HG03432 (cell line): ENCODE data around the gene CDK5RAP2.
"Not testable (repeated sequence)": the region's sequence is repeated elsewhere in the genome, so short reads cannot be mapped to it uniquely, and the experiment has no call there.

Experiments
- ATAC-seq: cut with Tn5 transposase; IDR thresholded peaks from one replicate; pipeline ENCODE4 v1.9.1; 2021; ENCODE audit warnings: mild to moderate bottlenecking, moderate library complexity; ENCODE audit not compliant: unreplicated experiment

The CDK5RAP2 gene

GRCh38 chr9:120475341-120475740 lies 104.6 kb downstream of the CDK5RAP2 start:
- ATAC-seq = no peak

GRCh38 chr9:120474591-120475243 lies 105.2 kb downstream of the CDK5RAP2 start:
- no peak for ATAC-seq

- no peak for ATAC-seq
Observed at GRCh38 chr9:120473608-120474007, 106.4 kb downstream of the CDK5RAP2 start.

GRCh38 chr9:120465685-120466407 lies 114.1 kb downstream of the CDK5RAP2 start:
- ATAC-seq = no peak

- no peak for ATAC-seq
Observed at GRCh38 chr9:120464887-120465421, 115.0 kb downstream of the CDK5RAP2 start.

- no peak for ATAC-seq
Observed at GRCh38 chr9:120464176-120464886, 115.6 kb downstream of the CDK5RAP2 start.

- ATAC-seq = no peak
Observed at GRCh38 chr9:120463765-120464164, 116.2 kb downstream of the CDK5RAP2 start.

- not testable (repeated sequence) for ATAC-seq
Observed at GRCh38 chr9:120461677-120462076, 118.3 kb downstream of the CDK5RAP2 start.

GRCh38 chr9:120456218-120456617 lies 123.7 kb downstream of the CDK5RAP2 start:
- ATAC-seq = no peak

GRCh38 chr9:120454467-120454866 lies 125.5 kb downstream of the CDK5RAP2 start:
- no peak for ATAC-seq

GRCh38 chr9:120453792-120454191 lies 126.2 kb downstream of the CDK5RAP2 start:
- no peak for ATAC-seq

GRCh38 chr9:120452631-120453030 lies 127.3 kb downstream of the CDK5RAP2 start:
- ATAC-seq = no peak

GRCh38 chr9:120450916-120451315 lies 129.1 kb downstream of the CDK5RAP2 start:
- ATAC-seq = no peak

GRCh38 chr9:120449566-120449965 lies 130.4 kb downstream of the CDK5RAP2 start:
- ATAC-seq = no peak

- no peak for ATAC-seq
Observed at GRCh38 chr9:120447959-120448500, 131.9 kb downstream of the CDK5RAP2 start.

GRCh38 chr9:120446671-120447070 lies 133.3 kb downstream of the CDK5RAP2 start:
- ATAC-seq = no peak

GRCh38 chr9:120443976-120444375 lies 136.0 kb downstream of the CDK5RAP2 start:
- ATAC-seq = no peak

- ATAC-seq = no peak
Observed at GRCh38 chr9:120443489-120443888, 136.5 kb downstream of the CDK5RAP2 start.

- ATAC-seq = no peak
Observed at GRCh38 chr9:120442308-120442995, 137.5 kb downstream of the CDK5RAP2 start.

- no peak for ATAC-seq
Observed at GRCh38 chr9:120441426-120442307, 138.3 kb downstream of the CDK5RAP2 start.
